HepG2 (cell line): ENCODE data around the gene IL6ST. TPM values are rescaled to one million over a fixed set of nuclear protein-coding genes. Genes with fewer than 3 reads are reported as not detected.

Source experiments
- ARID3A ChIP-seq: IDR thresholded peaks from 2 replicates; pipeline ENCODE4 v1.6.1; 2012; ENCODE audit warnings: low read depth, low read length, improper control_type of control experiment
- ARID5B ChIP-seq: IDR thresholded peaks from 2 replicates; pipeline ENCODE4 v1.4.0; 2020; ENCODE audit warnings: mild to moderate bottlenecking, missing genetic modification reagents
- FLYWCH1 ChIP-seq: sonication (generic); formaldehyde crosslinking; IDR thresholded peaks from 2 replicates; pipeline ENCODE4 v1.8.1; 2023; ENCODE audit warnings: mild to moderate bottlenecking, missing genetic modification reagents
- FOXA1 ChIP-seq, 2 experiments: fragments of 450-650 bp in 1 of 2; sonication (generic) in 1 of 2; formaldehyde crosslinking in 1 of 2; IDR thresholded peaks; 2 replicates each; pipeline versions ENCODE4 v1.4.0 to v1.6.1; 2016 to 2020; ENCODE audit warnings: missing genetic modification reagents in 1 of 2
- FOXP1 ChIP-seq, 2 experiments: fragments of 450-650 bp in 1 of 2; IDR thresholded peaks; 2 replicates each; pipeline ENCODE4 v1.6.1; 2017 to 2018; ENCODE audit warnings: antibody characterized with exemption in 1 of 2
- FOXP4 ChIP-seq: sonication (generic); formaldehyde crosslinking; IDR thresholded peaks from 2 replicates; pipeline ENCODE4 v1.4.0; 2020; ENCODE audit warnings: missing genetic modification reagents
- GFI1 ChIP-seq: sonication (generic); formaldehyde crosslinking; IDR thresholded peaks from 2 replicates; pipeline ENCODE4 v1.5.0; 2020; ENCODE audit warnings: missing genetic modification reagents, mild to moderate bottlenecking, borderline replicate concordance
- HNF4G ChIP-seq, 2 experiments: sonication (generic) in 1 of 2; formaldehyde crosslinking in 1 of 2; IDR thresholded peaks; 2 replicates each; pipeline versions ENCODE4 v1.4.0 to v1.6.1; 2011 to 2020; ENCODE audit warnings: borderline replicate concordance in 2 of 2, low read depth in 2 of 2, mild to moderate bottlenecking in 2 of 2, low read length in 1 of 2, missing genetic modification reagents in 1 of 2, moderate library complexity in 1 of 2
- PAXIP1 ChIP-seq: sonication (generic); formaldehyde crosslinking; conservative IDR thresholded peaks from 2 replicates; pipeline ENCODE4 v1.4.0; 2020; ENCODE audit warnings: mild to moderate bottlenecking, missing genetic modification reagents, moderate library complexity
- TFDP2 ChIP-seq: sonication (generic); formaldehyde crosslinking; IDR thresholded peaks from 2 replicates; pipeline ENCODE4 v1.4.0; 2020; ENCODE audit warnings: missing genetic modification reagents
- TRIM24 ChIP-seq: sonication (generic); formaldehyde crosslinking; IDR thresholded peaks from 2 replicates; pipeline ENCODE4 v1.8.0; 2022; ENCODE audit warnings: mild to moderate bottlenecking, missing genetic modification reagents
- ZNF260 ChIP-seq: sonication (generic); formaldehyde crosslinking; IDR thresholded peaks from 2 replicates; pipeline ENCODE4 v1.4.0; 2020; ENCODE audit warnings: missing genetic modification reagents, low read depth, mild to moderate bottlenecking, borderline replicate concordance
- polyA plus RNA-seq, 8 experiments: library from polyadenylated mRNA; depleted of rRNA in 3 of 8; stranded (reverse) in 7 of 8; unstranded in 1 of 8; fragments of >200 nt; fragmentation: Illumina TruSeq in 4 of 8; extraction: Trizol in 4 of 8; gene quantifications; 2 replicates each; pipeline versions ENCODE4 v1.2.1 to v1.2.3, GENCODE V29; 2011 to 2016; ENCODE audit warnings: low read depth in 4 of 8, missing spikeins in 1 of 8, mixed read lengths in 1 of 8; ENCODE audit not compliant: insufficient read depth in 1 of 8
- total RNA-seq, 5 experiments: library from RNA; depleted of rRNA; stranded (reverse); fragments of >200 nt; fragmentation: Illumina TruSeq; extraction: Trizol; gene quantifications; 2 replicates each; pipeline ENCODE4 v1.2.3, GENCODE V29; 2016; ENCODE audit warnings: low read depth in 1 of 5

Gene IL6ST
- total and polyA plus RNA-seq, 2 of the 13 experiments (the other 11 are each of a cell fraction or from before 2014, with no cell fraction given): 66.6 to 166 TPM

GRCh38 chr5:55988979-55989638 is 5.7 kb downstream of the IL6ST start (continued):
- 0 out of 2 replicates have a peak, but pooled peaks have one; percentile 20 for TF ChIP-seq PAXIP1 (CRISPR knock-in tag)
- TF ChIP-seq FOXA1 (IDR thresholded peaks at IDR 0.05): peak; percentile 56; the same call in 1 of the 2 replicates
- TF ChIP-seq FOXA1 (CRISPR knock-in tag; IDR thresholded peaks at IDR 0.05): peak; percentile 40; the same call in 1 of the 2 replicates
- TF ChIP-seq FLYWCH1 (CRISPR knock-in tag): no peak
- 0 out of 2 replicates have a peak, but pooled peaks have one; percentile 13 for TF ChIP-seq ARID5B (CRISPR knock-in tag)
- peak; percentile 64 for TF ChIP-seq HNF4G (IDR thresholded peaks at IDR 0.05; ENCODE audit: borderline replicate concordance, low read depth, low read length)
- no peak for TF ChIP-seq HNF4G (CRISPR knock-in tag; IDR thresholded peaks at IDR 0.05; ENCODE audit: borderline replicate concordance, low read depth)
- TF ChIP-seq ZNF260: no peak
- no peak for TF ChIP-seq TRIM24 (CRISPR knock-in tag)
- TF ChIP-seq FOXP4 (CRISPR knock-in tag): peak; percentile 37; the same call in 1 of the 2 replicates
- peak; percentile 36; the same call in 1 of the 2 replicates for TF ChIP-seq ARID3A
- TF ChIP-seq TFDP2 (CRISPR knock-in tag): no peak
- TF ChIP-seq GFI1 (CRISPR knock-in tag): peak; percentile 99
- no peak for TF ChIP-seq FOXP1 (IDR thresholded peaks at IDR 0.05)
- peak; percentile 63; the same call in 1 of the 2 replicates for TF ChIP-seq FOXP1 (CRISPR knock-in tag; IDR thresholded peaks at IDR 0.05)
